Kidney (tissue), 14 donors: ENCODE data around the gene TECPR1. TPM values are rescaled to one million over a fixed set of nuclear protein-coding genes. Genes with fewer than 3 reads are reported as not detected.

Experiments used
- DNase-seq, 5 donors: peaks; one replicate each; pipeline ENCODE4 v3.0.0-alpha.2; 2013 to 2020
- FAIRE-seq: peaks from 2 replicates; lab custom pipeline; 2012; peaks lifted over from hg19 to GRCh38; lab: Jason Lieb, UNC
- H3K27ac ChIP-seq, 2 donors: one replicate each; pipeline ENCODE4 v1.7.0; 2013; ENCODE audit warnings: low read depth in 2 of 2, low read length in 2 of 2, inconsistent platforms in 1 of 2
- H3K27me3 ChIP-seq: one replicate; pipeline ENCODE4 v1.7.1; 2013; ENCODE audit warnings: low read length, inconsistent platforms; ENCODE audit not compliant: control insufficient read depth, insufficient read depth
- H3K36me3 ChIP-seq, 3 donors: one replicate each; pipeline versions ENCODE4 v1.7.0 to v1.7.1; 2013; ENCODE audit warnings: low read length in 3 of 3, control low read depth in 1 of 3, inconsistent platforms in 1 of 3; ENCODE audit not compliant: insufficient read depth in 3 of 3, control insufficient read depth in 2 of 3
- H3K4me1 ChIP-seq, 3 donors: one replicate each; pipeline versions ENCODE4 v1.7.0 to v1.7.1; 2013; ENCODE audit warnings: low read length in 3 of 3, inconsistent platforms in 1 of 3, low read depth in 1 of 3; ENCODE audit not compliant: control insufficient read depth in 2 of 3, insufficient read depth in 2 of 3
- H3K4me3 ChIP-seq, 3 donors: one replicate each; pipeline versions ENCODE4 v1.7.0 to v1.8.1; 2013; ENCODE audit warnings: low read length in 3 of 3, control low read depth in 1 of 3, inconsistent platforms in 1 of 3
- H3K9ac ChIP-seq, 3 donors: one replicate each; pipeline versions ENCODE4 v1.7.0 to v1.7.1; 2013; ENCODE audit warnings: low read length in 3 of 3, control low read depth in 1 of 3, inconsistent platforms in 1 of 3
- H3K9me3 ChIP-seq, 3 donors: one replicate each; pipeline versions ENCODE4 v1.7.0 to v1.7.1; 2013; ENCODE audit warnings: low read length in 3 of 3, control low read depth in 1 of 3, inconsistent platforms in 1 of 3; ENCODE audit not compliant: control insufficient read depth in 2 of 3, insufficient read depth in 1 of 3
- intact Hi-C: fragments of 100-400 bp; cut with DNase I; formaldehyde crosslinking; loops from one replicate; pipeline ENCODE4 v1.11.1; 2022
- polyA plus RNA-seq: library from polyadenylated mRNA; stranded (reverse); fragments of 350-450 nt; fragmentation: Illumina TruSeq; extraction: RNeasy Lipid Tissue Mini Kit (QIAGEN cat#74804); gene quantifications from one replicate; pipeline ENCODE4 v1.2.3, GENCODE V29; 2014; ENCODE audit warnings: low read depth, low replicate concordance; ENCODE audit not compliant: insufficient read depth
- total RNA-seq: library from RNA; stranded (reverse); fragmentation: NEBNext Ultra II Directional; extraction: Animal tissue kit (Norgen Biotek cat#: 25700); gene quantifications from one replicate; pipeline ENCODE4 v1.2.1, GENCODE V29; 2021
- TF ChIP-seq, protein P1 (sequence below): IDR thresholded peaks from 3 replicates; pipeline ENCODE4 v1.5.1; 2012; ENCODE audit warnings: mild to moderate bottlenecking, moderate library complexity, borderline replicate concordance; ENCODE audit not compliant: insufficient read depth; ENCODE audit errors: extremely low read depth
- donor health status: control.
- donor health status: control.
- donor health status: control.
- donor health status: control.
- donor health status: control.
- donor health status: DM: yes; HTN: yes; CAD: no.
- donor health status: Normal renal cell carcinoma (clear cell type).

The TECPR1 gene
- total and polyA plus RNA-seq, 2 donors from 2014 or later = 5.1 to 39.5 TPM

DNA sequence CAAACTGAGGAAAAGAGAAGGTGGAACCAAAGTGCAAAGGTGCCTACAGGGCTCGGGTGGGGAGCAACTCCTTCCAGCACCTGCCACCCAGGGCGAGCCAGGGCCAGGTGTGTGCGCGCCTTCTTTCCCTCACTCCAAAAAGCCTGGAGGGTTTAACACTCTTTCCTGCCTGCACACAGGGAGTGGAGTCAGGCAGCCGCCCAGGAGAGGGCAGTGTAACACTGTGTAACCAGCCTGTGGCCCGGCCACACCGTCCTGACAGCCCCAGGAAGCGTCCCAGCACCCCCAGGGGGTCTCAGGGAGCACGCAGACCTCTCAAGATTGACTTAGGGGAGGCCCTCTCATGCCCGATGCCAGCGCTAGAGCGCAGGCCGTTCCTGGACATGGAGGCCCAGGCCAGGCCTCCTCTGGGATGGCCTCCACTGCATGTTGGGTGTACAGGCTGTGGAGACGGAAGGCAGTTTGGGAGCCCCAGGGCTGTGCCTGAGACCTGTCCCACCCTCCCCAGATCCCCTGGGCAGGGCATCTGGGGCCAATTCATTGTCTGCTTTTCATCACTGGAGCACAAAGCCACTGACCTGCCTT lies 42.9 kb upstream of the TECPR1 start:
- FAIRE-seq (no peak), DNase-seq (peak; percentile 71 to 82 (median 79))
- Histone ChIP-seq H3K36me3 (peaks cover 0 to 25% (median 10%) of the 10 kb centered on the region in 3 donors), H3K9ac (no peak overlapping the region), H3K4me3 (no peak overlapping the region), H3K27me3 (no peaks in the 10 kb centered on the region), H3K9me3 (no peaks in the 10 kb centered on the region), H3K4me1 (peaks cover 0 to 3% (median 0%) of the 10 kb centered on the region in 3 donors), H3K27ac (no peak overlapping the region)
- TF ChIP-seq, protein P1, sequence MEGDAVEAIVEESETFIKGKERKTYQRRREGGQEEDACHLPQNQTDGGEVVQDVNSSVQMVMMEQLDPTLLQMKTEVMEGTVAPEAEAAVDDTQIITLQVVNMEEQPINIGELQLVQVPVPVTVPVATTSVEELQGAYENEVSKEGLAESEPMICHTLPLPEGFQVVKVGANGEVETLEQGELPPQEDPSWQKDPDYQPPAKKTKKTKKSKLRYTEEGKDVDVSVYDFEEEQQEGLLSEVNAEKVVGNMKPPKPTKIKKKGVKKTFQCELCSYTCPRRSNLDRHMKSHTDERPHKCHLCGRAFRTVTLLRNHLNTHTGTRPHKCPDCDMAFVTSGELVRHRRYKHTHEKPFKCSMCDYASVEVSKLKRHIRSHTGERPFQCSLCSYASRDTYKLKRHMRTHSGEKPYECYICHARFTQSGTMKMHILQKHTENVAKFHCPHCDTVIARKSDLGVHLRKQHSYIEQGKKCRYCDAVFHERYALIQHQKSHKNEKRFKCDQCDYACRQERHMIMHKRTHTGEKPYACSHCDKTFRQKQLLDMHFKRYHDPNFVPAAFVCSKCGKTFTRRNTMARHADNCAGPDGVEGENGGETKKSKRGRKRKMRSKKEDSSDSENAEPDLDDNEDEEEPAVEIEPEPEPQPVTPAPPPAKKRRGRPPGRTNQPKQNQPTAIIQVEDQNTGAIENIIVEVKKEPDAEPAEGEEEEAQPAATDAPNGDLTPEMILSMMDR = peak; percentile 54
- intact Hi-C loops = loop anchor here (10.0 kb wide), 1 partner anchor 110 kb away; the partner anchor contains the start of gene BAIAP2L1

DNA sequence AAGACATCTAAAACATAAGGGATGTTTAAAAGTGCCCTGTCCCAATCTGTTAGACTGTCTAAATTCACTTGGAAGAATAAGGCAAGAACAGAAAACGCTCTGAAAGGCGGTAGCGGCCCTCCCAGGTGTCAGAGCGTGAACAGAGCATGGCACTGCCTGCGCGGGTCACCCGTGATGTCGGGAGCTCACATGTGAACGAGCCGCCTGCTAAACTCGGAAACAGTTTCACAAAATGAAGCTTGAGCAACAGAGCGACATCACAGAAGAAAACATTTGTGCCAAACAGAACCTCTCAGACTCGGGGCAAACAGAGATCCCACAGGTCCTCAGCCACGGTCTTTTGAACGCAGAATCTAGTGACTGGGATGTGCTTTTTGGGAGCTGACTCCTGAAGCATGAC lies 42.3 kb upstream of the TECPR1 start:
- H3K9me3 ChIP-seq = no peaks in the 10 kb centered on the region
- peaks cover 0 to 5% (median 4%) of the 10 kb centered on the region in 3 donors for H3K4me1 ChIP-seq
- DNase-seq (no peak), FAIRE-seq (no peak)
- H3K9ac ChIP-seq = no peak overlapping the region
- peaks cover 0 to 25% (median 10%) of the 10 kb centered on the region in 3 donors for H3K36me3 ChIP-seq
- no peaks in the 10 kb centered on the region for H3K27me3 ChIP-seq
- H3K4me3 ChIP-seq = no peak overlapping the region
- intact Hi-C loops = loop anchor here (10.0 kb wide), 1 partner anchor 110 kb away; the partner anchor contains the start of gene BAIAP2L1
- H3K27ac ChIP-seq = no peak overlapping the region
- TF ChIP-seq, protein P1 = no peak

DNA sequence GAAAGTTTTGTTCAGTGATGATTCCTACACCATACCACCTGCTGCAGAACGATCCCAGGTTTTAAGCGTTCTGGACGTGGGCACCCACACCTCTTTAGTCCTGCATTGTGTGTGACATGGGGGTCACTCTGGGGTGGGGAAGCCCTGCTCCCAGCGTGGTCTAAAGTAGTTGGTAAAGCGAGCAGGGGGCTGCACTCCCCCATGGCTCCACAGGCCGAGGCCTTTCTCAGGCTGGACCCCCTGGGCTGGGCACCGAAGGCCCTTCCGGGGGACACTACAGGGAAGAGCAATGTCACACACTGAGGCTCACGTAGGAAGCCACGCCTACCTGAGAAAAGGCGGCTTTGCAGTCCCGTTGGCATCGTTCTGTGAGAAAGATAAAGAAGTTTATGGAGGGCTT lies 41.7 kb upstream of the TECPR1 start:
- FAIRE-seq = no peak
- no peak overlapping the region for H3K9ac ChIP-seq
- TF ChIP-seq, protein P1 = no peak
- peaks cover 0 to 25% (median 10%) of the 10 kb centered on the region in 3 donors for H3K36me3 ChIP-seq
- no peak for DNase-seq
- H3K4me1 ChIP-seq = peaks cover 0 to 6% (median 6%) of the 10 kb centered on the region in 3 donors
- intact Hi-C loops = loop anchor here (10.0 kb wide), 1 partner anchor 111 kb away; the partner anchor contains the start of gene BAIAP2L1
- H3K9me3 ChIP-seq = no peaks in the 10 kb centered on the region
- H3K27me3 ChIP-seq = no peaks in the 10 kb centered on the region
- H3K4me3 ChIP-seq = no peak overlapping the region
- H3K27ac ChIP-seq = no peak overlapping the region
